WTC11 (cell line): ENCODE results near the gene SLCO4C1. TPM values are rescaled to one million over a fixed set of nuclear protein-coding genes. Genes with fewer than 3 reads are reported as not detected.
"Not testable (repeated sequence)": the region's sequence is repeated elsewhere in the genome, so short reads cannot be mapped to it uniquely, and the experiment has no call there.

Source experiments
- ATAC-seq: fragments of 200-7000 bp; cut with Tn5 transposase; 2 replicates; pipeline ENCODE4 v1.10.0; 2021; ENCODE audit warnings: mild to moderate bottlenecking, moderate library complexity
- CTCF ChIA-PET: fragments of 300-600 bp; sonication (Branson Sonifier 250); formaldehyde crosslinking; loops from one replicate; lab custom pipeline; 2021; ENCODE audit warnings: antibody characterized with exemption; lab: Charles Lee
- POLR2A ChIA-PET: fragments of 350-600 bp; sonication (Branson Sonifier 250); formaldehyde crosslinking; loops from one replicate; lab custom pipeline; 2021; ENCODE audit warnings: antibody characterized with exemption; lab: Charles Lee
- DNase-seq: peaks from one replicate; pipeline ENCODE4 v3.0.0; 2021; ENCODE audit warnings: low spot score
- H3K27ac Mint-ChIP-seq: 2 replicates; pipeline ENCODE4 v1.8.0; 2021; ENCODE audit warnings: mixed read lengths
- H3K27me3 Mint-ChIP-seq: 2 replicates; pipeline ENCODE4 v1.8.0; 2021; ENCODE audit warnings: low read depth, mild to moderate bottlenecking, moderate library complexity, mixed read lengths
- H3K36me3 Mint-ChIP-seq: 2 replicates; pipeline ENCODE4 v1.8.0; 2021; ENCODE audit warnings: mixed read lengths
- H3K4me1 Mint-ChIP-seq: 2 replicates; pipeline ENCODE4 v1.8.0; 2022; ENCODE audit warnings: mixed read lengths
- H3K4me3 Mint-ChIP-seq: 2 replicates; pipeline ENCODE4 v1.8.0; 2021; ENCODE audit warnings: mild to moderate bottlenecking, moderate library complexity, mixed read lengths
- H3K9me3 Mint-ChIP-seq: 2 replicates; pipeline ENCODE4 v1.8.0; 2021; ENCODE audit warnings: mixed read lengths
- ATF1 ChIP-seq: sonication (generic); formaldehyde crosslinking; IDR thresholded peaks from 2 replicates; pipeline ENCODE4 v1.8.1; 2023; ENCODE audit warnings: mild to moderate bottlenecking, moderate library complexity, missing genetic modification reagents
- ATF3 ChIP-seq: sonication (generic); formaldehyde crosslinking; conservative IDR thresholded peaks from 2 replicates; pipeline ENCODE4 v1.8.1; 2022; ENCODE audit warnings: mild to moderate bottlenecking, missing genetic modification reagents
- E2F5 ChIP-seq: sonication (generic); formaldehyde crosslinking; IDR thresholded peaks from 2 replicates; pipeline ENCODE4 v1.8.1; 2022; ENCODE audit warnings: mild to moderate bottlenecking, moderate library complexity, missing genetic modification reagents
- ELF4 ChIP-seq: sonication (generic); formaldehyde crosslinking; IDR thresholded peaks from 2 replicates; pipeline ENCODE4 v1.8.1; 2022; ENCODE audit warnings: low read depth, mild to moderate bottlenecking, moderate library complexity, missing genetic modification reagents
- EMX1 ChIP-seq: fragments of 250-450 bp; sonication (Bioruptor Pico); IDR thresholded peaks from 2 replicates; pipeline ENCODE4 v1.8.0; 2021; ENCODE audit warnings: mild to moderate bottlenecking
- GTF2I ChIP-seq: fragments of 250-450 bp; sonication (Bioruptor Pico); conservative IDR thresholded peaks from 2 replicates; pipeline ENCODE4 v1.4.0; 2021; ENCODE audit warnings: mild to moderate bottlenecking
- HMGA2 ChIP-seq: fragments of 250-450 bp; sonication (Bioruptor Pico); IDR thresholded peaks from 2 replicates; pipeline ENCODE4 v1.4.0; 2021; ENCODE audit warnings: mild to moderate bottlenecking, moderate library complexity
- IRF1 ChIP-seq: sonication (generic); formaldehyde crosslinking; IDR thresholded peaks from 2 replicates; pipeline ENCODE4 v1.8.0; 2023; ENCODE audit warnings: missing genetic modification reagents
- JUN ChIP-seq: sonication (generic); formaldehyde crosslinking; IDR thresholded peaks from 2 replicates; pipeline ENCODE4 v1.8.0; 2023; ENCODE audit warnings: mild to moderate bottlenecking, missing genetic modification reagents
- KAT7 ChIP-seq: sonication (generic); formaldehyde crosslinking; IDR thresholded peaks from 2 replicates; pipeline ENCODE4 v1.8.1; 2023; ENCODE audit warnings: missing genetic modification reagents, mild to moderate bottlenecking, borderline replicate concordance
- NR2C2 ChIP-seq: sonication (generic); formaldehyde crosslinking; IDR thresholded peaks from 2 replicates; pipeline ENCODE4 v1.8.0; 2022; ENCODE audit warnings: mild to moderate bottlenecking, missing genetic modification reagents
- OVOL2 ChIP-seq: fragments of 250-450 bp; sonication (Bioruptor Pico); IDR thresholded peaks from 2 replicates; pipeline ENCODE4 v1.9.0; 2021; ENCODE audit warnings: mild to moderate bottlenecking, borderline replicate concordance
- RORB ChIP-seq: fragments of 250-450 bp; sonication (Bioruptor Pico); IDR thresholded peaks from 2 replicates; pipeline ENCODE4 v1.9.0; 2021; ENCODE audit warnings: mild to moderate bottlenecking
- SMAD3 ChIP-seq: sonication (generic); formaldehyde crosslinking; IDR thresholded peaks from 2 replicates; pipeline ENCODE4 v1.8.0; 2022; ENCODE audit warnings: missing genetic modification reagents, mild to moderate bottlenecking, borderline replicate concordance
- TCF7 ChIP-seq: sonication (generic); formaldehyde crosslinking; IDR thresholded peaks from 2 replicates; pipeline ENCODE4 v1.8.0; 2022; ENCODE audit warnings: mild to moderate bottlenecking, low read depth, missing genetic modification reagents, moderate library complexity
- TP53 ChIP-seq: sonication (generic); formaldehyde crosslinking; IDR thresholded peaks from 2 replicates; pipeline ENCODE4 v1.8.1; 2023; ENCODE audit warnings: mild to moderate bottlenecking, missing genetic modification reagents
- ZNF423 ChIP-seq: fragments of 250-450 bp; sonication (Bioruptor Pico); IDR thresholded peaks from 2 replicates; pipeline ENCODE4 v2.1.2; 2022; ENCODE audit warnings: mild to moderate bottlenecking, moderate library complexity
- ZNF671 ChIP-seq: fragments of 250-450 bp; sonication (Bioruptor Pico); IDR thresholded peaks from 2 replicates; pipeline ENCODE4 v1.8.0; 2021; ENCODE audit warnings: mild to moderate bottlenecking
- total RNA-seq: library from RNA; stranded (reverse); gene quantifications from 3 replicates; pipeline ENCODE4 v1.2.3, GENCODE V29; 2021
- TF ChIP-seq, protein P1 (sequence below): sonication (generic); formaldehyde crosslinking; IDR thresholded peaks from 2 replicates; pipeline ENCODE4 v1.8.0; 2023; ENCODE audit warnings: mild to moderate bottlenecking, missing genetic modification reagents
- TF ChIP-seq, protein P2 (sequence below): sonication (generic); formaldehyde crosslinking; IDR thresholded peaks from 2 replicates; pipeline ENCODE4 v1.8.1; 2022; ENCODE audit warnings: low read depth, missing genetic modification reagents, borderline replicate concordance
- TF ChIP-seq, protein P3 (sequence below): fragments of 250-450 bp; sonication (Bioruptor Pico); IDR thresholded peaks from 2 replicates; pipeline ENCODE4 v2.1.2; 2022; ENCODE audit warnings: mild to moderate bottlenecking, moderate library complexity
- TF ChIP-seq, protein P4 (sequence below): sonication (generic); formaldehyde crosslinking; IDR thresholded peaks from 2 replicates; pipeline ENCODE4 v1.8.1; 2023; ENCODE audit warnings: mild to moderate bottlenecking, missing genetic modification reagents

Gene SLCO4C1
- total RNA-seq, 1 experiment from 2014 or later = 5.4 TPM

DNA sequence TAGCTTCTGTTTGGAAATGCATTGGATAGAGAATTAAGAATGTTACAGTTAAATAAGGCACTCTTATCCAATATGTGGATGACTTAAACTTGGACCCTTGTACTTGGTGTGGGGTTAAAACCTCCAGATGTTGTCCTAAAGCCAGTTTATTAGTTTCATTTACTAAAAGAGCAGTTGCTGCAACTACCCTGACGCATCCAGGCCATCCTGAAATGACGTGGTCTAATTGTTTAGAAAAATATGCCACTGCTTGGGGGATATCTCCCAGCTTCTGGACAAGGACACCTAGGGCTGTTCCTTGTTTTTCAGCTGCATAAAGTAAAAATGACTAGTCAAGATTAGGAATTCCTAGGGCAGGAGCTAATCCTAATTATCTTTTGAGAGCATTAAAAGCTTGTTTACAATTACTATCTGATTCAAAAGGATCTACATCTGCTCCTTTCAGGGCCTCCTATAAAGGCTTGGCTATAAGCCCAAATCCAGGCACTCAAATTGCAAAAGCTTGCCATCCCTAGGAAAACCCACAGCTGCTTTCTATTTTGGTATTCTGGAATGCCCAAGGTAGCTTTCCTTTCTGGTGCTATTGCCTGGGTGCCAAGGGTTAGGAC lies 45.7 kb upstream of the SLCO4C1 start (continued):
- no peak for TF ChIP-seq IRF1 (CRISPR knock-in tag)
- no peak for TF ChIP-seq SMAD3 (CRISPR knock-in tag)
- no peak for TF ChIP-seq ATF1 (CRISPR knock-in tag)
- TF ChIP-seq, protein P1, sequence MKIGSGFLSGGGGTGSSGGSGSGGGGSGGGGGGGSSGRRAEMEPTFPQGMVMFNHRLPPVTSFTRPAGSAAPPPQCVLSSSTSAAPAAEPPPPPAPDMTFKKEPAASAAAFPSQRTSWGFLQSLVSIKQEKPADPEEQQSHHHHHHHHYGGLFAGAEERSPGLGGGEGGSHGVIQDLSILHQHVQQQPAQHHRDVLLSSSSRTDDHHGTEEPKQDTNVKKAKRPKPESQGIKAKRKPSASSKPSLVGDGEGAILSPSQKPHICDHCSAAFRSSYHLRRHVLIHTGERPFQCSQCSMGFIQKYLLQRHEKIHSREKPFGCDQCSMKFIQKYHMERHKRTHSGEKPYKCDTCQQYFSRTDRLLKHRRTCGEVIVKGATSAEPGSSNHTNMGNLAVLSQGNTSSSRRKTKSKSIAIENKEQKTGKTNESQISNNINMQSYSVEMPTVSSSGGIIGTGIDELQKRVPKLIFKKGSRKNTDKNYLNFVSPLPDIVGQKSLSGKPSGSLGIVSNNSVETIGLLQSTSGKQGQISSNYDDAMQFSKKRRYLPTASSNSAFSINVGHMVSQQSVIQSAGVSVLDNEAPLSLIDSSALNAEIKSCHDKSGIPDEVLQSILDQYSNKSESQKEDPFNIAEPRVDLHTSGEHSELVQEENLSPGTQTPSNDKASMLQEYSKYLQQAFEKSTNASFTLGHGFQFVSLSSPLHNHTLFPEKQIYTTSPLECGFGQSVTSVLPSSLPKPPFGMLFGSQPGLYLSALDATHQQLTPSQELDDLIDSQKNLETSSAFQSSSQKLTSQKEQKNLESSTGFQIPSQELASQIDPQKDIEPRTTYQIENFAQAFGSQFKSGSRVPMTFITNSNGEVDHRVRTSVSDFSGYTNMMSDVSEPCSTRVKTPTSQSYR = no peak
- no peak for TF ChIP-seq EMX1 (CRISPR knock-in tag)
- TF ChIP-seq TP53 = no peak

DNA sequence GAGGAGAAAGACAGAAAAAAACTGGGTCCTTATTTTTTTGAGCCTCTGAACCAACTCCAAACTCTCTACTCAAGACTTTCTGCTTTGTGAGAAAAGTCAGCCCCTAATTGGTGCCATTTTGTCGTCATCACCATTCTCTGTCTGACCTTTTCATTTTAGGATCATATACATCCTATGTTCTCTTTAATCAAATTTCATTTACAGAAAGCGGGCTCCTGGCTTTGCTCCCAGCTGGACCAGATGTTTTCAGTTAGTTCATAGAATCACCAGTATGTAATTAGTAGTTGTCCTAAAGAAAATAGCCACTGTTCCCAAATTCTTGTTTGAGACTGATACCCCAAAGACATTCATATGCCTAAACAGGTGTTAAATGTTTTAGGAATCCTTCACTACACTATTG lies 28.6 kb upstream of the SLCO4C1 start:
- TF ChIP-seq HMGA2 (CRISPR knock-in tag) (no peak), KAT7 (CRISPR knock-in tag) (no peak), ELF4 (CRISPR knock-in tag) (no peak), E2F5 (CRISPR knock-in tag) (no peak), ZNF671 (CRISPR knock-in tag) (no peak), NR2C2 (CRISPR knock-in tag) (no peak)
- TF ChIP-seq, protein P2, sequence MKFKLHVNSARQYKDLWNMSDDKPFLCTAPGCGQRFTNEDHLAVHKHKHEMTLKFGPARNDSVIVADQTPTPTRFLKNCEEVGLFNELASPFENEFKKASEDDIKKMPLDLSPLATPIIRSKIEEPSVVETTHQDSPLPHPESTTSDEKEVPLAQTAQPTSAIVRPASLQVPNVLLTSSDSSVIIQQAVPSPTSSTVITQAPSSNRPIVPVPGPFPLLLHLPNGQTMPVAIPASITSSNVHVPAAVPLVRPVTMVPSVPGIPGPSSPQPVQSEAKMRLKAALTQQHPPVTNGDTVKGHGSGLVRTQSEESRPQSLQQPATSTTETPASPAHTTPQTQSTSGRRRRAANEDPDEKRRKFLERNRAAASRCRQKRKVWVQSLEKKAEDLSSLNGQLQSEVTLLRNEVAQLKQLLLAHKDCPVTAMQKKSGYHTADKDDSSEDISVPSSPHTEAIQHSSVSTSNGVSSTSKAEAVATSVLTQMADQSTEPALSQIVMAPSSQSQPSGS (CRISPR knock-in tag) = no peak
- no peak for DNase-seq
- Mint-ChIP-seq H3K27ac (no peak overlapping the region), H3K36me3 (no peaks in the 10 kb centered on the region), H3K4me3 (no peak overlapping the region), H3K4me1 (no peaks in the 10 kb centered on the region), H3K9me3 (no peaks in the 10 kb centered on the region), H3K27me3 (no peaks in the 10 kb centered on the region)
- ChIA-PET CTCF (no interaction called here), POLR2A (no interaction called here)
- ATAC-seq = no peak

- H3K27ac Mint-ChIP-seq, H3K27me3 Mint-ChIP-seq, H3K9me3 Mint-ChIP-seq, CTCF ChIA-PET, POLR2A ChIA-PET, H3K4me1 Mint-ChIP-seq, DNase-seq, H3K36me3 Mint-ChIP-seq, H3K4me3 Mint-ChIP-seq, ATAC-seq: not testable (repeated sequence)
Observed at GRCh38 chr5:102318801-102319200, 22.7 kb upstream of the SLCO4C1 start.

DNA sequence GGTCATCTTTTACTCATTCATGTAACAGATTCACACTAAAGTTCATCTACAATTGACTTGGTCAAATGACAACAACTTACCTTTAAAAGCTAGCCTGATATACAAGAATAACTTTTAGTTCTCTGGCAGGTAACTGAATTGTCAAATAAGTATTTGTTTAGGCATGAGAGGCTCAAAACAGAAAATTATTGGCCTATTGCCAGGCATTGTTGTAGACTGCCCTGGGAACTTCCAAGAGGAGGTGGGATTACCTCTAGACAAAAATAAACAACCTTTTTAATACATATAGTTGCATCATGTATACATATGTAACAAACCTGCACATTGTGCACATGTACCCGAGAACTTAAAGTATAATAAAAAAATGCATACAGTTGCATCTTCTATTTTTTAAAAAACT lies 18.2 kb upstream of the SLCO4C1 start:
- Mint-ChIP-seq H3K36me3 (no peaks in the 10 kb centered on the region), H3K27ac (no peak overlapping the region), H3K4me1 (no peaks in the 10 kb centered on the region), H3K9me3 (no peaks in the 10 kb centered on the region), H3K4me3 (no peak overlapping the region), H3K27me3 (no peaks in the 10 kb centered on the region)
- ChIA-PET CTCF (interaction anchor here (2.0 kb wide), 1 partner anchor 18 kb away, joined by 6 read pairs; the partner anchor contains the start of gene SLCO4C1), POLR2A (no interaction called here)
- ATAC-seq (no peak), DNase-seq (no peak)
- TF ChIP-seq ATF1 (CRISPR knock-in tag) (no peak), JUN (CRISPR knock-in tag) (no peak), ZNF423 (CRISPR knock-in tag) (no peak), HMGA2 (CRISPR knock-in tag) (no peak), TCF7 (CRISPR knock-in tag) (no peak), GTF2I (no peak), OVOL2 (CRISPR knock-in tag) (no peak), ATF3 (CRISPR knock-in tag) (no peak), RORB (no peak)
- TF ChIP-seq, protein P3, sequence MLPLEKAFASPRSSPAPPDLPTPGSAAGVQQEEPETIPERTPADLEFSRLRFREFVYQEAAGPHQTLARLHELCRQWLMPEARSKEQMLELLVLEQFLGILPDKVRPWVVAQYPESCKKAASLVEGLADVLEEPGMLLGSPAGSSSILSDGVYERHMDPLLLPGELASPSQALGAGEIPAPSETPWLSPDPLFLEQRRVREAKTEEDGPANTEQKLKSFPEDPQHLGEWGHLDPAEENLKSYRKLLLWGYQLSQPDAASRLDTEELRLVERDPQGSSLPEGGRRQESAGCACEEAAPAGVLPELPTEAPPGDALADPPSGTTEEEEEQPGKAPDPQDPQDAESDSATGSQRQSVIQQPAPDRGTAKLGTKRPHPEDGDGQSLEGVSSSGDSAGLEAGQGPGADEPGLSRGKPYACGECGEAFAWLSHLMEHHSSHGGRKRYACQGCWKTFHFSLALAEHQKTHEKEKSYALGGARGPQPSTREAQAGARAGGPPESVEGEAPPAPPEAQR = no peak
- TF ChIP-seq, protein P4, sequence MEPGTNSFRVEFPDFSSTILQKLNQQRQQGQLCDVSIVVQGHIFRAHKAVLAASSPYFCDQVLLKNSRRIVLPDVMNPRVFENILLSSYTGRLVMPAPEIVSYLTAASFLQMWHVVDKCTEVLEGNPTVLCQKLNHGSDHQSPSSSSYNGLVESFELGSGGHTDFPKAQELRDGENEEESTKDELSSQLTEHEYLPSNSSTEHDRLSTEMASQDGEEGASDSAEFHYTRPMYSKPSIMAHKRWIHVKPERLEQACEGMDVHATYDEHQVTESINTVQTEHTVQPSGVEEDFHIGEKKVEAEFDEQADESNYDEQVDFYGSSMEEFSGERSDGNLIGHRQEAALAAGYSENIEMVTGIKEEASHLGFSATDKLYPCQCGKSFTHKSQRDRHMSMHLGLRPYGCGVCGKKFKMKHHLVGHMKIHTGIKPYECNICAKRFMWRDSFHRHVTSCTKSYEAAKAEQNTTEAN = no peak
